GM06990 (cell line): Measurements from ENCODE around the gene RIPOR2.

ENCODE experiments used
- DNase-seq: peaks from one replicate; pipeline ENCODE4 v3.0.0-alpha.2; 2011; ENCODE audit not compliant: insufficient read length; ENCODE audit errors: extremely low read depth
- H3K27me3 ChIP-seq: replicated peaks from 2 replicates; pipeline ENCODE4 v1.6.0; 2011; ENCODE audit warnings: low read length; ENCODE audit not compliant: control insufficient read depth, insufficient read depth
- H3K36me3 ChIP-seq: 2 replicates; pipeline ENCODE4 v1.5.1; 2011; ENCODE audit warnings: low read length; ENCODE audit not compliant: control insufficient read depth, insufficient read depth
- H3K4me3 ChIP-seq: replicated peaks from 2 replicates; pipeline ENCODE4 v1.5.1; 2011; ENCODE audit warnings: low read depth, mild to moderate bottlenecking, control low read depth, low read length
- CTCF ChIP-seq: IDR thresholded peaks from 2 replicates; pipeline ENCODE4 v1.5.1; 2011; ENCODE audit warnings: low read length, control low read depth, mild to moderate bottlenecking, inconsistent platforms; ENCODE audit not compliant: insufficient read depth, poor library complexity, severe bottlenecking

RIPOR2 gene

GRCh38 chr6:24831771-24832716 lies 103.7 kb downstream of the RIPOR2 start:
- Histone ChIP-seq H3K36me3 (peaks cover 6% of the 10 kb centered on the region), H3K4me3 (no peak overlapping the region), H3K27me3 (no peaks in the 10 kb centered on the region)
- DNase-seq = no peak
- TF ChIP-seq CTCF = no peak

- H3K27me3 ChIP-seq = no peaks in the 10 kb centered on the region
- DNase-seq = no peak
- H3K36me3 ChIP-seq = peaks cover 6% of the 10 kb centered on the region
- no peak for TF ChIP-seq CTCF
- no peak overlapping the region for H3K4me3 ChIP-seq
These were observed 106.1 kb downstream of the RIPOR2 start for GRCh38 chr6:24829657-24830056.

GRCh38 chr6:24827970-24828369 lies 107.8 kb downstream of the RIPOR2 start:
- DNase-seq = no peak
- no peak for TF ChIP-seq CTCF
- Histone ChIP-seq H3K27me3 (no peaks in the 10 kb centered on the region), H3K36me3 (peaks cover 6% of the 10 kb centered on the region), H3K4me3 (no peak overlapping the region)

GRCh38 chr6:24827162-24827561 lies 108.6 kb downstream of the RIPOR2 start:
- TF ChIP-seq CTCF = no peak
- Histone ChIP-seq H3K36me3 (peaks cover 6% of the 10 kb centered on the region), H3K4me3 (no peak overlapping the region), H3K27me3 (no peaks in the 10 kb centered on the region)
- no peak for DNase-seq

- DNase-seq = no peak
- H3K27me3 ChIP-seq = no peaks in the 10 kb centered on the region
- TF ChIP-seq CTCF = no peak
- H3K36me3 ChIP-seq = peaks cover 3% of the 10 kb centered on the region
- H3K4me3 ChIP-seq = no peak overlapping the region
These were observed 110.6 kb downstream of the RIPOR2 start for GRCh38 chr6:24825130-24825630.
